Mesenchymal stem cell (in vitro differentiated cells and primary cell): ENCODE results near the gene POFUT2. TPM values are rescaled to one million over a fixed set of nuclear protein-coding genes. Genes with fewer than 3 reads are reported as not detected.
A peak's percentile ranks its signal among the peaks of the same experiment; 100 is the strongest.

Experiments used
- DNase-seq: peaks from one replicate; pipeline ENCODE4 v3.0.0-alpha.2; 2013
- H2AFZ ChIP-seq: one replicate; pipeline ENCODE4 v1.6.1; 2013; ENCODE audit warnings: low read depth, mild to moderate bottlenecking, control low read depth, inconsistent platforms, low read length, moderate library complexity
- H2AK5ac ChIP-seq: 2 replicates; pipeline ENCODE4 v1.6.1; 2013; ENCODE audit warnings: low read length, moderate library complexity, mild to moderate bottlenecking, inconsistent platforms; ENCODE audit not compliant: severe bottlenecking
- H2BK120ac ChIP-seq: one replicate; pipeline ENCODE4 v1.6.1; 2013; ENCODE audit warnings: low read depth, mild to moderate bottlenecking, inconsistent platforms, low read length, moderate library complexity
- H2BK12ac ChIP-seq, 2 experiments: one replicate each; pipeline ENCODE4 v1.6.1; 2013; ENCODE audit warnings: inconsistent platforms in 2 of 2, low read length in 2 of 2, mild to moderate bottlenecking in 2 of 2, moderate library complexity in 2 of 2, control low read depth in 1 of 2
- H2BK15ac ChIP-seq: one replicate; pipeline ENCODE4 v1.6.1; 2013; ENCODE audit warnings: mild to moderate bottlenecking, low read depth, inconsistent platforms; ENCODE audit not compliant: poor library complexity, severe bottlenecking
- H2BK5ac ChIP-seq: 2 replicates; pipeline ENCODE4 v1.6.1; 2013; ENCODE audit warnings: low read depth, mild to moderate bottlenecking, low read length, control low read depth, inconsistent platforms; ENCODE audit not compliant: poor library complexity, severe bottlenecking
- H3K14ac ChIP-seq, 2 experiments: one replicate each; pipeline ENCODE4 v1.6.1; 2013; ENCODE audit warnings: inconsistent platforms in 2 of 2, low read length in 2 of 2, control low read depth in 1 of 2, mild to moderate bottlenecking in 1 of 2, moderate library complexity in 1 of 2
- H3K18ac ChIP-seq, 2 experiments: one replicate each; pipeline ENCODE4 v1.6.1; 2013; ENCODE audit warnings: inconsistent platforms in 2 of 2, low read length in 2 of 2, control low read depth in 1 of 2, low read depth in 1 of 2, mild to moderate bottlenecking in 1 of 2
- H3K23ac ChIP-seq, 2 experiments: one replicate each; pipeline ENCODE4 v1.6.1; 2013; ENCODE audit warnings: inconsistent platforms in 2 of 2, low read length in 2 of 2, mild to moderate bottlenecking in 2 of 2, moderate library complexity in 2 of 2, control low read depth in 1 of 2
- H3K27ac ChIP-seq: 2 replicates; pipeline ENCODE4 v1.5.1; 2013; ENCODE audit warnings: mild to moderate bottlenecking, moderate library complexity, low read length, control low read depth, inconsistent platforms; ENCODE audit not compliant: poor library complexity, severe bottlenecking
- H3K27me3 ChIP-seq, 2 experiments: 2 replicates each; pipeline versions ENCODE4 v1.6.1 to v1.7.0; 2013; ENCODE audit warnings: low read length in 2 of 2, mild to moderate bottlenecking in 2 of 2, moderate library complexity in 2 of 2, control low read depth in 1 of 2, inconsistent platforms in 1 of 2; ENCODE audit not compliant: control insufficient read depth in 1 of 2, insufficient read depth in 1 of 2
- H3K36me3 ChIP-seq, 2 experiments: 2 replicates each; pipeline versions ENCODE4 v1.6.1 to v1.7.0; 2013; ENCODE audit warnings: low read length in 2 of 2, control low read depth in 1 of 2, inconsistent platforms in 1 of 2, low read depth in 1 of 2, mild to moderate bottlenecking in 1 of 2; ENCODE audit not compliant: insufficient read depth in 2 of 2, control insufficient read depth in 1 of 2
- H3K4ac ChIP-seq, 2 experiments: one replicate each; pipeline ENCODE4 v1.6.1; 2013; ENCODE audit warnings: inconsistent platforms in 2 of 2, low read length in 2 of 2, mild to moderate bottlenecking in 2 of 2, moderate library complexity in 2 of 2, control low read depth in 1 of 2, low read depth in 1 of 2
- H3K4me1 ChIP-seq: 2 replicates; pipeline ENCODE4 v1.6.1; 2013; ENCODE audit warnings: low read depth, low read length, control low read depth; ENCODE audit not compliant: control insufficient read depth, insufficient read depth
- H3K4me2 ChIP-seq: 2 replicates; pipeline ENCODE4 v1.6.1; 2013; ENCODE audit warnings: low read length, mild to moderate bottlenecking, inconsistent platforms; ENCODE audit not compliant: poor library complexity, severe bottlenecking
- H3K4me3 ChIP-seq, 2 experiments: 2 replicates each; pipeline versions ENCODE4 v1.5.1 to v1.7.0; 2013; ENCODE audit warnings: low read length in 2 of 2, mild to moderate bottlenecking in 2 of 2, control low read depth in 1 of 2, low read depth in 1 of 2; ENCODE audit not compliant: insufficient read depth in 1 of 2
- H3K79me1 ChIP-seq: replicated peaks from 2 replicates; pipeline ENCODE4 v1.6.1; 2013; ENCODE audit warnings: mild to moderate bottlenecking, control low read depth, low read length, inconsistent platforms; ENCODE audit not compliant: poor library complexity, severe bottlenecking
- H3K9ac ChIP-seq: 2 replicates; pipeline ENCODE4 v1.7.0; 2013; ENCODE audit warnings: mild to moderate bottlenecking, low read length, moderate library complexity
- H3K9me3 ChIP-seq: 2 replicates; pipeline ENCODE4 v1.7.0; 2013; ENCODE audit warnings: mild to moderate bottlenecking, low read length; ENCODE audit not compliant: control insufficient read depth
- H4K8ac ChIP-seq: one replicate; pipeline ENCODE4 v1.6.1; 2013; ENCODE audit warnings: inconsistent platforms, mild to moderate bottlenecking, low read length, moderate library complexity
- H4K91ac ChIP-seq: one replicate; pipeline ENCODE4 v1.6.1; 2013; ENCODE audit warnings: mild to moderate bottlenecking, low read length, inconsistent platforms
- WGBS: methylation state at CpG from one replicate; pipeline ENCODE4 v1.1.7; 2013; ENCODE audit warnings: mixed read lengths; 5-methylcytosine and 5-hydroxymethylcytosine counted together
- polyA plus RNA-seq, 2 experiments: library from polyadenylated mRNA; stranded (reverse); fragments of 200-250 nt; gene quantifications; one replicate each; pipeline ENCODE4 v1.2.3, GENCODE V29; 2013

POFUT2 gene, protein sequence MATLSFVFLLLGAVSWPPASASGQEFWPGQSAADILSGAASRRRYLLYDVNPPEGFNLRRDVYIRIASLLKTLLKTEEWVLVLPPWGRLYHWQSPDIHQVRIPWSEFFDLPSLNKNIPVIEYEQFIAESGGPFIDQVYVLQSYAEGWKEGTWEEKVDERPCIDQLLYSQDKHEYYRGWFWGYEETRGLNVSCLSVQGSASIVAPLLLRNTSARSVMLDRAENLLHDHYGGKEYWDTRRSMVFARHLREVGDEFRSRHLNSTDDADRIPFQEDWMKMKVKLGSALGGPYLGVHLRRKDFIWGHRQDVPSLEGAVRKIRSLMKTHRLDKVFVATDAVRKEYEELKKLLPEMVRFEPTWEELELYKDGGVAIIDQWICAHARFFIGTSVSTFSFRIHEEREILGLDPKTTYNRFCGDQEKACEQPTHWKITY
- 75.1 TPM for polyA plus RNA-seq (2013, experiment 1 of 2)
- polyA plus RNA-seq (2013, experiment 2 of 2) = 76.3 TPM

DNA sequence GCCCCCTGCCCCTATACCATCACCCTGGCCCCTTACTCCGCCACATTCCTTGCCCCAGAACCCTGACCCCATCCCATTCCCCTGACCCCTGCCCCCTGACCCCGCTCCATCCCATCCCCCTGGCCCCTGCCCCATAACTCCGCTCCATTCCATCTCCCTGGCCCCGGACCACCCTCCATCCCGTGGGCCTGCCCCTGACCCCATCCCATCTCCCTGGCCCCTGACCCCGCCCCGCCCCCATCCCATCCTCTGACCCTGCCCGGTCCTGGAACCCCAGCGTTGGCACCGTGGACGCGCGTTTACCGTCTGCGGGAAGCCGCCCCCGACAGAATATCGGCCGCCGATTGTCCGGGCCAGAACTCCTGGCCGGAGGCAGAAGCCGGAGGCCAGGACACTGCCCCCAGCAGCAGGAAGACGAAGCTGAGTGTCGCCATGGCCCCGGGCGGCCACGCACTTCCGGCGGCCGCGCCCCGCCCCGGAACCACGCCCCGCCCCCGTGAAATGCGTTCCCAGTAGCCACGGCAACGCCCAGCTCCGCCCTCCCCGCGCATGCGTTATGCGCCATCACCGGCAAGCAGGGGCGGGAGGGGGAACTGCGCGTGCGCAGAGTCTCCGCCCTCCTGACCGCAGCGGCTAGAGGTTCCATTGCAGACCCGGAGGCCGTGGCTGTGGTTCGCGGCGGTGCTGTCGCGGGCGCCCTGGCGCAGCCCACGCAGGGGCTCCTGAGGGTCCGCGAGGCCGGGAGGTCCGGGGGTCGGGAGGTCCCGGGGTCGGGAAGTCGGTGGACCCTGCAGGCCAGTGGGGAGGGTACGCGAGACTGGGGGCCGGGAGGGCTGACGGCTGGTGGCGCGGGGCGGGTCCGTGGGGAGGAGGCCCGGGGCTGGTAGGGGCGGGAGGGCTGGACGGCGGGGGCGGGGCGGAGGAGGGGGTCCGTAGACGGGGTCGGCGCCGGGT, at the start of gene POFUT2:
Gene POFUT2, minus strand, starts transcription at position 458 of the 954 bp plus-strand sequence. Its CDS starts 24 bp downstream, at position 434.
- under 1% methylated on average over 60 of the region's 90 CpGs for WGBS
- peak within 1 kb of the TSS; percentile 83 for H3K9ac ChIP-seq
- DNase-seq = peak; percentile 92

DNA sequence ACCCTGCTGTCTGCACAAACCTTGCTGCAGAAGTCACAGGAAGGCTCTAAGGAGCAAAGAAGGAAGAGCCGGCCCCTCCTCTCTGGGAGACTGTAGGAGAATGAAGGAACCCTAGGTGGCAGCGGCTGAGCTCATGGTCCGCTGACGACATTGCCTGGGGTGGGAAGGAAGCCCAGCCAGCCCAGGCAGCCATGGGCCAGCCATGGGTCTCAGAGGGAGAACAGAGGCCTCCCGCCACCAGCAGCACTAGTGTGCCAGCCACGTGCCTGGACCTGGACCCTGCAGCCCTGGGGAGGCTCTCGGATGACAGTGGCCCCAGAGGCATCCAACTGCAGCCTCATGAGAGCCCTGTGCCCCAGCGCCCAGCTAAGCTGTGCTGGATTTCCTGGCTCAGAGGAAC, 49.2 kb upstream of the POFUT2 start:
- Histone ChIP-seq H2BK12ac (peak overlapping the region in 1 of 2 experiments; percentile 27), H3K4me3 (no peak overlapping the region), H2AK5ac (peak overlapping the region; percentile 76), H3K36me3 (no peaks in the 10 kb centered on the region), H3K27ac (no peak overlapping the region), H3K4ac (no peak overlapping the region), H2BK120ac (no peak overlapping the region), H3K14ac (no peak overlapping the region), H3K18ac (peak overlapping the region; percentile 6 to 61), H3K4me2 (no peak overlapping the region), H3K23ac (no peak overlapping the region), H3K9me3 (no peaks in the 10 kb centered on the region), H4K8ac (peak overlapping the region; percentile 8), H3K4me1 (peaks cover 40% of the 10 kb centered on the region), H3K9ac (no peak overlapping the region), H2BK5ac (no peak overlapping the region), H3K79me1 (no peaks in the 10 kb centered on the region), H2AFZ (no peak overlapping the region), H4K91ac (no peak overlapping the region), H3K27me3 (peaks cover 0 to 25% of the 10 kb centered on the region in 2 experiments), H2BK15ac (no peak overlapping the region)
- DNase-seq = peak; percentile 55
- 58% methylated on average over 8 of the region's 8 CpGs for WGBS

More for the DNA sequence above, at the start of gene POFUT2:
- peak within 1 kb of the TSS; percentile 18 to 48 for H3K14ac ChIP-seq
- H3K4me2 ChIP-seq = peak within 1 kb of the TSS; percentile 94
- no peak within 1 kb of the TSS for H2AFZ ChIP-seq
- peak within 1 kb of the TSS; percentile 54 to 84 for H3K4ac ChIP-seq
- H3K27me3 ChIP-seq = no peaks in the 10 kb centered on the region
- H3K4me3 ChIP-seq = peak within 1 kb of the TSS; percentile 79 to 94
- peak within 1 kb of the TSS; percentile 97 for H2BK15ac ChIP-seq
- peak within 1 kb of the TSS; percentile 83 to 85 for H3K18ac ChIP-seq
- H3K4me1 ChIP-seq = peaks cover 19% of the 10 kb centered on the region
- H2AK5ac ChIP-seq = no peak within 1 kb of the TSS
- H3K23ac ChIP-seq = peak within 1 kb of the TSS in 1 of 2 experiments; percentile 57
- H3K27ac ChIP-seq = no peak within 1 kb of the TSS
- H2BK5ac ChIP-seq = peak within 1 kb of the TSS; percentile 85
- peak within 1 kb of the TSS; percentile 78 for H4K91ac ChIP-seq
- peaks cover 41 to 45% of the 10 kb centered on the region in 2 experiments for H3K36me3 ChIP-seq
- peaks cover 33% of the 10 kb centered on the region for H3K79me1 ChIP-seq
- H2BK120ac ChIP-seq = peak within 1 kb of the TSS; percentile 91
- H3K9me3 ChIP-seq = no peaks in the 10 kb centered on the region
- H2BK12ac ChIP-seq = no peak within 1 kb of the TSS
- peak within 1 kb of the TSS; percentile 56 for H4K8ac ChIP-seq

DNA sequence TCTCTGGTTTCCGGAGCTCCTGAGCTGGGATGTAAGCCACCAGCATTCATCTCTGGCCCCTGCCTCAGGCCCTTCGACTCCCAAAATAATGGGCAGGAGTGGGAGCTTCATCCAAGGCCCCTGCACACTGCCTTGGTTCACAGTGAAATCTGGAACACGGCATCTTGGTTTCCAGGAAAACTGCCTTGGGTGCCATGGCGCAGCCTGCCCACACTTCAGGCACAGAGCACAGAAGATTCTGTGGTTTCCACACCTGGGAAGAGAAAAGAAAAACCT, 48.8 kb upstream of the POFUT2 start:
- H2BK5ac ChIP-seq = no peak overlapping the region
- no peaks in the 10 kb centered on the region for H3K9me3 ChIP-seq
- H2AFZ ChIP-seq = no peak overlapping the region
- peak overlapping the region in 1 of 2 experiments; percentile 54 for H3K4ac ChIP-seq
- H2AK5ac ChIP-seq = peak overlapping the region; percentile 93
- H3K9ac ChIP-seq = no peak overlapping the region
- H3K4me1 ChIP-seq = peaks cover 44% of the 10 kb centered on the region
- H3K18ac ChIP-seq = peak overlapping the region in 1 of 2 experiments; percentile 58
- no peak overlapping the region for H3K23ac ChIP-seq
- H3K4me3 ChIP-seq = no peak overlapping the region
- H3K27me3 ChIP-seq = peaks cover 0 to 25% of the 10 kb centered on the region in 2 experiments
- no peak overlapping the region for H3K27ac ChIP-seq
- H2BK15ac ChIP-seq = peak overlapping the region; percentile 23
- no peak overlapping the region for H4K8ac ChIP-seq
- no peaks in the 10 kb centered on the region for H3K79me1 ChIP-seq
- no peak overlapping the region for H4K91ac ChIP-seq
- no peak overlapping the region for H2BK12ac ChIP-seq
- H3K36me3 ChIP-seq = peaks cover 0 to 1% of the 10 kb centered on the region in 2 experiments
- peak overlapping the region in 1 of 2 experiments; percentile 23 for H3K14ac ChIP-seq
- WGBS = 88% methylated on average over 4 of the region's 4 CpGs
- H3K4me2 ChIP-seq = no peak overlapping the region
- no peak for DNase-seq
- no peak overlapping the region for H2BK120ac ChIP-seq
